Astrocyte (in vitro differentiated cells and primary cell): ENCODE results near the gene VWA8. TPM values are rescaled to one million over a fixed set of nuclear protein-coding genes. Genes with fewer than 3 reads are reported as not detected.

Experiments
- DNase-seq: peaks from one replicate; pipeline ENCODE4 v3.0.0-alpha.2; 2010; ENCODE audit warnings: low read depth
- FAIRE-seq: peaks from 2 replicates; lab custom pipeline; 2011; peaks lifted over from hg19 to GRCh38; lab: Jason Lieb, UNC
- H2AFZ ChIP-seq: 2 replicates; pipeline ENCODE4 v1.6.0; 2012; ENCODE audit warnings: low read depth, low read length, inconsistent platforms
- H3K27ac ChIP-seq: 2 replicates; pipeline ENCODE4 v1.5.1; 2011; ENCODE audit warnings: low read depth, low read length, inconsistent platforms
- H3K27me3 ChIP-seq: 2 replicates; pipeline ENCODE4 v1.6.0; 2011; ENCODE audit warnings: low read length, inconsistent platforms; ENCODE audit not compliant: insufficient read depth
- H3K36me3 ChIP-seq: 2 replicates; pipeline ENCODE4 v1.5.1; 2011; ENCODE audit warnings: low read length, inconsistent platforms; ENCODE audit not compliant: insufficient read depth
- H3K4me1 ChIP-seq: 2 replicates; pipeline ENCODE4 v1.5.1; 2011; ENCODE audit warnings: low read length, inconsistent platforms; ENCODE audit not compliant: insufficient read depth
- H3K4me2 ChIP-seq: 2 replicates; pipeline ENCODE4 v1.6.0; 2012; ENCODE audit warnings: low read length, inconsistent platforms
- H3K4me3 ChIP-seq: 2 replicates; pipeline ENCODE4 v1.5.1; 2011; ENCODE audit warnings: low read depth, mild to moderate bottlenecking, low read length, inconsistent platforms; ENCODE audit not compliant: insufficient read depth
- H3K79me2 ChIP-seq: 2 replicates; pipeline ENCODE4 v1.6.0; 2012; ENCODE audit warnings: mild to moderate bottlenecking, low read length, inconsistent platforms; ENCODE audit not compliant: insufficient read depth
- H3K9ac ChIP-seq: 2 replicates; pipeline ENCODE4 v1.6.0; 2012; ENCODE audit warnings: mild to moderate bottlenecking, low read length, inconsistent platforms
- H3K9me3 ChIP-seq: 2 replicates; pipeline ENCODE4 v1.5.1; 2012; ENCODE audit warnings: low read depth, mild to moderate bottlenecking, low read length, inconsistent platforms; ENCODE audit not compliant: insufficient read depth
- H4K20me1 ChIP-seq: 2 replicates; pipeline ENCODE4 v1.6.0; 2012; ENCODE audit warnings: low read length, inconsistent platforms; ENCODE audit not compliant: insufficient read depth
- H3K27ac Mint-ChIP-seq: one replicate; pipeline ENCODE4 v1.8.0; 2021; ENCODE audit warnings: mild to moderate bottlenecking, mixed read lengths; ENCODE audit not compliant: unreplicated experiment
- H3K27me3 Mint-ChIP-seq: one replicate; pipeline ENCODE4 v1.8.0; 2021; ENCODE audit warnings: low read depth, mixed read lengths; ENCODE audit not compliant: unreplicated experiment
- H3K36me3 Mint-ChIP-seq: one replicate; pipeline ENCODE4 v1.8.0; 2021; ENCODE audit warnings: low read depth, mixed read lengths; ENCODE audit not compliant: unreplicated experiment
- H3K4me1 Mint-ChIP-seq: one replicate; pipeline ENCODE4 v1.8.0; 2021; ENCODE audit warnings: low read depth, mixed read lengths; ENCODE audit not compliant: unreplicated experiment
- H3K4me3 Mint-ChIP-seq: one replicate; pipeline ENCODE4 v1.8.0; 2021; ENCODE audit warnings: mild to moderate bottlenecking, moderate library complexity, mixed read lengths; ENCODE audit not compliant: unreplicated experiment
- H3K9me3 Mint-ChIP-seq: one replicate; pipeline ENCODE4 v1.8.0; 2021; ENCODE audit warnings: mild to moderate bottlenecking, mixed read lengths; ENCODE audit not compliant: unreplicated experiment
- CTCF ChIP-seq: IDR thresholded peaks from 2 replicates; pipeline ENCODE4 v1.5.1; 2011; ENCODE audit warnings: low read depth, mild to moderate bottlenecking, inconsistent platforms, low read length, moderate library complexity; ENCODE audit not compliant: insufficient read depth
- EZH2 ChIP-seq: IDR thresholded peaks from 2 replicates; pipeline ENCODE4 v1.6.1; 2012; ENCODE audit warnings: mild to moderate bottlenecking, low read length, inconsistent platforms; ENCODE audit not compliant: insufficient read depth
- total RNA-seq: library from RNA; stranded (reverse); gene quantifications from 2 replicates; pipeline ENCODE4 v1.2.1, GENCODE V29; 2021

Gene VWA8
- total RNA-seq, 1 donor from 2014 or later, result 15.6 TPM

- no peaks in the 10 kb centered on the region for H3K27me3 Mint-ChIP-seq
- Histone ChIP-seq H3K27me3 (no peaks in the 10 kb centered on the region), H3K27ac (no peak overlapping the region), H3K4me3 (no peak overlapping the region), H4K20me1 (no peaks in the 10 kb centered on the region), H3K4me2 (no peak overlapping the region), H3K9me3 (no peaks in the 10 kb centered on the region), H3K36me3 (no peaks in the 10 kb centered on the region), H3K4me1 (no peaks in the 10 kb centered on the region), H3K9ac (no peak overlapping the region), H3K79me2 (no peaks in the 10 kb centered on the region), H2AFZ (no peak overlapping the region)
- H3K4me1 Mint-ChIP-seq, result peaks cover 12% of the 10 kb centered on the region
- FAIRE-seq, result no peak
- H3K27ac Mint-ChIP-seq, result no peak overlapping the region
- no peaks in the 10 kb centered on the region for H3K9me3 Mint-ChIP-seq
- no peak for DNase-seq
- TF ChIP-seq CTCF (no peak), EZH2 (no peak)
- H3K4me3 Mint-ChIP-seq, result no peak overlapping the region
- no peaks in the 10 kb centered on the region for H3K36me3 Mint-ChIP-seq
Measured at GRCh38 chr13:41634407-41634806, 326.5 kb downstream of the VWA8 start.

GRCh38 chr13:41633776-41634175, 327.1 kb downstream of the VWA8 start:
- Mint-ChIP-seq H3K27ac (no peak overlapping the region), H3K27me3 (no peaks in the 10 kb centered on the region), H3K4me1 (peaks cover 12% of the 10 kb centered on the region), H3K36me3 (no peaks in the 10 kb centered on the region), H3K9me3 (no peaks in the 10 kb centered on the region), H3K4me3 (no peak overlapping the region)
- Histone ChIP-seq H3K27me3 (no peaks in the 10 kb centered on the region), H3K27ac (no peak overlapping the region), H4K20me1 (no peaks in the 10 kb centered on the region), H3K9me3 (no peaks in the 10 kb centered on the region), H3K9ac (no peak overlapping the region), H3K4me2 (no peak overlapping the region), H3K4me1 (no peaks in the 10 kb centered on the region), H3K4me3 (no peak overlapping the region), H2AFZ (no peak overlapping the region), H3K79me2 (no peaks in the 10 kb centered on the region), H3K36me3 (no peaks in the 10 kb centered on the region)
- FAIRE-seq (no peak), DNase-seq (no peak)
- TF ChIP-seq EZH2 (no peak), CTCF (no peak)

- no peak overlapping the region for H3K4me3 ChIP-seq
- no peak overlapping the region for H3K27ac ChIP-seq
- H3K9ac ChIP-seq, result no peak overlapping the region
- TF ChIP-seq EZH2 (no peak), CTCF (no peak)
- no peak overlapping the region for H3K4me2 ChIP-seq
- H3K4me3 Mint-ChIP-seq, result no peak overlapping the region
- H3K27ac Mint-ChIP-seq, result no peak overlapping the region
- H3K27me3 ChIP-seq, result no peaks in the 10 kb centered on the region
- no peaks in the 10 kb centered on the region for H3K9me3 Mint-ChIP-seq
- DNase-seq (no peak), FAIRE-seq (no peak)
- H3K4me1 ChIP-seq, result no peaks in the 10 kb centered on the region
- no peaks in the 10 kb centered on the region for H3K27me3 Mint-ChIP-seq
- no peaks in the 10 kb centered on the region for H3K36me3 ChIP-seq
- no peaks in the 10 kb centered on the region for H3K9me3 ChIP-seq
- H2AFZ ChIP-seq, result no peak overlapping the region
- H3K36me3 Mint-ChIP-seq, result peaks cover 2% of the 10 kb centered on the region
- peaks cover 12% of the 10 kb centered on the region for H3K4me1 Mint-ChIP-seq
- no peaks in the 10 kb centered on the region for H3K79me2 ChIP-seq
- no peaks in the 10 kb centered on the region for H4K20me1 ChIP-seq
Measured at GRCh38 chr13:41631296-41631965, 329.5 kb downstream of the VWA8 start.
